Measurements from ENCODE around the gene TRPM8. TPM values are rescaled to one million over a fixed set of nuclear protein-coding genes. Genes with fewer than 3 reads are reported as not detected.

TRPM8 gene
- total RNA-seq, 1 donor = not detected

- Histone ChIP-seq H3K36me3 (ENCODE audit: insufficient read depth, low read length) (no peaks in the 10 kb centered on the region), H3K79me2 (ENCODE audit: insufficient read depth, low read length) (no peaks in the 10 kb centered on the region), H4K20me1 (ENCODE audit: insufficient read depth, low read length) (no peaks in the 10 kb centered on the region), H3K4me3 (ENCODE audit: insufficient read depth, low read length) (no peak overlapping the region), H3K4me1 (ENCODE audit: insufficient read depth, low read length) (no peaks in the 10 kb centered on the region), H3K27ac (ENCODE audit: low read depth, low read length) (no peak overlapping the region), H2AFZ (ENCODE audit: low read length) (no peak overlapping the region), H3K27me3 (ENCODE audit: insufficient read depth, low read length) (peaks cover 7% of the 10 kb centered on the region), H3K4me2 (ENCODE audit: insufficient read depth, low read length) (no peak overlapping the region), H3K9me3 (ENCODE audit: low read depth, low read length) (no peaks in the 10 kb centered on the region)
- no peak for DNase-seq (ENCODE audit: insufficient read length, low spot score, missing footprints)
- no peak for TF ChIP-seq CTCF (IDR thresholded peaks at IDR 0.05; ENCODE audit: extremely low read depth, low read depth, low read length)
These were observed 76.3 kb downstream of the TRPM8 start for GRCh38 chr2:233993461-233993860.

- H3K4me2 ChIP-seq (ENCODE audit: insufficient read depth, low read length) = no peak overlapping the region
- no peaks in the 10 kb centered on the region for H3K4me1 ChIP-seq (ENCODE audit: insufficient read depth, low read length)
- no peaks in the 10 kb centered on the region for H3K79me2 ChIP-seq (ENCODE audit: insufficient read depth, low read length)
- DNase-seq (ENCODE audit: insufficient read length, low spot score, missing footprints) = no peak
- no peaks in the 10 kb centered on the region for H3K9me3 ChIP-seq (ENCODE audit: low read depth, low read length)
- H2AFZ ChIP-seq (ENCODE audit: low read length) = no peak overlapping the region
- H3K4me3 ChIP-seq (ENCODE audit: insufficient read depth, low read length) = no peak overlapping the region
- H3K27me3 ChIP-seq (ENCODE audit: insufficient read depth, low read length) = peaks cover 7% of the 10 kb centered on the region
- H3K36me3 ChIP-seq (ENCODE audit: insufficient read depth, low read length) = no peaks in the 10 kb centered on the region
- H4K20me1 ChIP-seq (ENCODE audit: insufficient read depth, low read length) = no peaks in the 10 kb centered on the region
- no peak overlapping the region for H3K27ac ChIP-seq (ENCODE audit: low read depth, low read length)
- TF ChIP-seq CTCF (IDR thresholded peaks at IDR 0.05; ENCODE audit: extremely low read depth, low read depth, low read length) = no peak
These were observed 77.0 kb downstream of the TRPM8 start for GRCh38 chr2:233994151-233994550.

GRCh38 chr2:233996000-233996399 lies 78.8 kb downstream of the TRPM8 start:
- Histone ChIP-seq H3K36me3 (ENCODE audit: insufficient read depth, low read length) (no peaks in the 10 kb centered on the region), H3K4me3 (ENCODE audit: insufficient read depth, low read length) (no peak overlapping the region), H3K4me1 (ENCODE audit: insufficient read depth, low read length) (no peaks in the 10 kb centered on the region), H2AFZ (ENCODE audit: low read length) (no peak overlapping the region), H3K79me2 (ENCODE audit: insufficient read depth, low read length) (no peaks in the 10 kb centered on the region), H3K9me3 (ENCODE audit: low read depth, low read length) (no peaks in the 10 kb centered on the region), H3K4me2 (ENCODE audit: insufficient read depth, low read length) (no peak overlapping the region), H4K20me1 (ENCODE audit: insufficient read depth, low read length) (no peaks in the 10 kb centered on the region), H3K27me3 (ENCODE audit: insufficient read depth, low read length) (peaks cover 7% of the 10 kb centered on the region), H3K27ac (ENCODE audit: low read depth, low read length) (no peak overlapping the region)
- no peak for TF ChIP-seq CTCF (IDR thresholded peaks at IDR 0.05; ENCODE audit: extremely low read depth, low read depth, low read length)
- DNase-seq (ENCODE audit: insufficient read length, low spot score, missing footprints) = no peak

- no peak overlapping the region for H3K4me2 ChIP-seq (ENCODE audit: insufficient read depth, low read length)
- no peak overlapping the region for H2AFZ ChIP-seq (ENCODE audit: low read length)
- no peaks in the 10 kb centered on the region for H3K79me2 ChIP-seq (ENCODE audit: insufficient read depth, low read length)
- no peaks in the 10 kb centered on the region for H4K20me1 ChIP-seq (ENCODE audit: insufficient read depth, low read length)
- H3K9me3 ChIP-seq (ENCODE audit: low read depth, low read length) = no peaks in the 10 kb centered on the region
- H3K4me1 ChIP-seq (ENCODE audit: insufficient read depth, low read length) = no peaks in the 10 kb centered on the region
- no peak for DNase-seq (ENCODE audit: insufficient read length, low spot score, missing footprints)
- TF ChIP-seq CTCF (IDR thresholded peaks at IDR 0.05; ENCODE audit: extremely low read depth, low read depth, low read length) = no peak
- H3K27ac ChIP-seq (ENCODE audit: low read depth, low read length) = no peak overlapping the region
- H3K27me3 ChIP-seq (ENCODE audit: insufficient read depth, low read length) = peaks cover 7% of the 10 kb centered on the region
- H3K4me3 ChIP-seq (ENCODE audit: insufficient read depth, low read length) = no peak overlapping the region
- no peaks in the 10 kb centered on the region for H3K36me3 ChIP-seq (ENCODE audit: insufficient read depth, low read length)
These were observed 79.3 kb downstream of the TRPM8 start for GRCh38 chr2:233996461-233996860.
